GM18520 (cell line): ENCODE results near the gene PIF1.

ENCODE experiments used
- ATAC-seq: cut with Tn5 transposase; IDR thresholded peaks from one replicate; pipeline ENCODE4 v1.9.1; 2021; ENCODE audit not compliant: unreplicated experiment

Gene PIF1

GRCh38 chr15:64775551-64776401 lies 49.7 kb downstream of the PIF1 start, which contains the start of gene RBPMS2:
Gene RBPMS2 (minus strand): TSS chr15:64775589. CDS start chr15:64775319, 270 bp downstream.
- no peak for ATAC-seq

GRCh38 chr15:64774629-64775493 lies 50.6 kb downstream of the PIF1 start:
- ATAC-seq = no peak

GRCh38 chr15:64774037-64774628 lies 51.3 kb downstream of the PIF1 start:
- no peak for ATAC-seq

GRCh38 chr15:64773606-64774005 lies 51.8 kb downstream of the PIF1 start:
- ATAC-seq = no peak

GRCh38 chr15:64772964-64773363 lies 52.5 kb downstream of the PIF1 start:
- ATAC-seq = no peak

GRCh38 chr15:64772488-64772887 lies 53.0 kb downstream of the PIF1 start:
- ATAC-seq = no peak

- no peak for ATAC-seq
Observed at GRCh38 chr15:64770626-64771025, 54.8 kb downstream of the PIF1 start.

- no peak for ATAC-seq
Observed at GRCh38 chr15:64767203-64767602, 58.2 kb downstream of the PIF1 start.

- ATAC-seq = no peak
Observed at GRCh38 chr15:64766058-64766457, 59.4 kb downstream of the PIF1 start.
